ENCODE measurements around the gene HNF1B. TPM values are rescaled to one million over a fixed set of nuclear protein-coding genes. Genes with fewer than 3 reads are reported as not detected.

HNF1B gene
- total RNA-seq, 2 donors from 2014 or later, result not detected

DNA sequence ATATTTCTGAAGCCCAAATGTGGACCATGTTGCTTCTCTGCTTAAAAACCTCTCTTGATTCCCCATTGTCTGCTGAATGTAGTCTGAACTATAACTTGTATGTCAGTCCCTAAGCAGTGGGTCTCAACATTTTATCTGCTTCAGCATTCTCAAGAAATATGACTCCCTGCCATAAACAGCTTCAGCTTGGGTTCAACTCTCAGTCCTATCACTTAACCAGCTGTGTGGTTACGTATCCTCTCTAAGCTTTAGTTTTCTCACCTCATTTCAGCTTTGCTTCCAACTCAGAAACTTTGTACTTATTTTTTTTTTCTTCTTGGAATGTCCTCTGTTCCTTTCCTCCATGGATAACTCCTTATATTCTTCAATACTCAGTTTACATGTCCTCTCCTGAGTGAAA lies 97.0 kb downstream of the HNF1B start:
- no peaks in the 10 kb centered on the region for H3K9me3 ChIP-seq
- ATAC-seq (ENCODE audit: insufficient number of reproducible peaks, low FRiP score, low read depth) (no peak), DNase-seq (ENCODE audit: low spot score) (no peak)
- H3K27ac ChIP-seq, result no peak overlapping the region
- no peak overlapping the region for H3K4me3 ChIP-seq
- no peaks in the 10 kb centered on the region for H3K27me3 ChIP-seq (replicated peaks; ENCODE audit: insufficient read depth)
- no peaks in the 10 kb centered on the region for H3K36me3 ChIP-seq
- peaks cover 5% of the 10 kb centered on the region in 2 donors for H3K4me1 ChIP-seq (ENCODE audit: control insufficient read depth in 1 of 2, low read depth in 2 of 2)
- TF ChIP-seq, protein P1, sequence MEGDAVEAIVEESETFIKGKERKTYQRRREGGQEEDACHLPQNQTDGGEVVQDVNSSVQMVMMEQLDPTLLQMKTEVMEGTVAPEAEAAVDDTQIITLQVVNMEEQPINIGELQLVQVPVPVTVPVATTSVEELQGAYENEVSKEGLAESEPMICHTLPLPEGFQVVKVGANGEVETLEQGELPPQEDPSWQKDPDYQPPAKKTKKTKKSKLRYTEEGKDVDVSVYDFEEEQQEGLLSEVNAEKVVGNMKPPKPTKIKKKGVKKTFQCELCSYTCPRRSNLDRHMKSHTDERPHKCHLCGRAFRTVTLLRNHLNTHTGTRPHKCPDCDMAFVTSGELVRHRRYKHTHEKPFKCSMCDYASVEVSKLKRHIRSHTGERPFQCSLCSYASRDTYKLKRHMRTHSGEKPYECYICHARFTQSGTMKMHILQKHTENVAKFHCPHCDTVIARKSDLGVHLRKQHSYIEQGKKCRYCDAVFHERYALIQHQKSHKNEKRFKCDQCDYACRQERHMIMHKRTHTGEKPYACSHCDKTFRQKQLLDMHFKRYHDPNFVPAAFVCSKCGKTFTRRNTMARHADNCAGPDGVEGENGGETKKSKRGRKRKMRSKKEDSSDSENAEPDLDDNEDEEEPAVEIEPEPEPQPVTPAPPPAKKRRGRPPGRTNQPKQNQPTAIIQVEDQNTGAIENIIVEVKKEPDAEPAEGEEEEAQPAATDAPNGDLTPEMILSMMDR (IDR thresholded peaks at IDR 0.05), result no peak

DNA sequence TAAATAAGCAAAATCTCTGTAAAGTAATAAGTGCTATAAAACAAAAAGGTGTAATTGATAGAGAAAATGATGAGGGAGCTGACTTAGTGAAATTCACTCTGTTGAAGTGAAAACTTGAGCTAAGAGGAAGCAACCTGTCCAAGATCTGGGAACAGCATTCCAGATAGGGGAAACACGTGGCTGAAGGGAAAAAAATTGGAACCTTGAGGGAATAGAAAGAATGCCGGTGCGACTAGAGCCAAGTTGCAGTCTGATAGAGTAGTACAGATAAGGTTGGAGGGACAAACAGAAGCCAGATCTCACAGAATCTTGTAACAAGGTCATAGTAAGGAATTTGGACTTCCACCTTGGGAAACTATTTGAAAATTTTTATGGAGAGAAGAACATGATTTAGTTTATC lies 101.0 kb downstream of the HNF1B start:
- Histone ChIP-seq H3K4me3 (peak overlapping the region; percentile 89), H3K36me3 (no peaks in the 10 kb centered on the region), H3K27ac (peak overlapping the region in 1 of 2 donors; percentile 89), H3K27me3 (replicated peaks; ENCODE audit: insufficient read depth) (no peaks in the 10 kb centered on the region), H3K9me3 (no peaks in the 10 kb centered on the region), H3K4me1 (ENCODE audit: control insufficient read depth in 1 of 2, low read depth in 2 of 2) (peaks cover 19 to 22% of the 10 kb centered on the region in 2 donors)
- ATAC-seq (ENCODE audit: insufficient number of reproducible peaks, low FRiP score, low read depth) (no peak), DNase-seq (ENCODE audit: low spot score) (no peak)
- TF ChIP-seq, protein P1 (IDR thresholded peaks at IDR 0.05), result no peak

DNA sequence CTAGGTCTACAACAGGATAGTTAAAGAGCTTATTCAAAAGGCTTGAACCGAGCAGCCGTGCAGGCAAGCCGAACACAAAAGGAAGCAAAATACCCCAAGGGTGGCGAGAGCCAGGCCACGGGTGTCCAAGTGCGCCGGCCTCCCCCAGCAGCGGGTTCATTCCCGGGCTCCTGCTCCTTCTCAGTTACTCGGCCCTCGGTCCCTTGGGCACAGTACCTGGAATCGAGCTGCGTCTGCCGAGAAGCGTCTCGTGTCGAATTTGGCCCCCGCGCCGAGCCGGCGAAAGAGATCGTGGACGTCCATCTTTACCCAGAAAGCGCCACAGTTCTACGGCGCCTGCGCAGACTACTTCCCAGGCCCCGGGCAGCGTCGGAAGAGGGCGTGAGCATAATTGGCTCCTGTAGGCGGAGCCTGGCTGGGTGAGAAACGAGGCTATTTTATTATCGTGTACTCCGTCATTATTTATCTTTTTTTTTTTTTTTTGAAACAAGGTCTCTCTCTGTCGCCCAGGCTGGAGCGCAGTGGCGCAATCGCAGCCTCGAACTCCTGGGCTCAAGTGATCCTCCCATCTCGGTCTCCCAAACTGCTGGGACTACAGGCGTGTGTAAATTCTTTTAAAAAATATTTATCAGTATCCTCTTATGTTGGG lies 101.6 kb downstream of the HNF1B start, which contains the start of gene DDX52:
DDX52 (minus strand) TSS at position 329 of the 649 bp plus-strand sequence; CDS start at position 303, 26 bp downstream.
- TF ChIP-seq, protein P1 (IDR thresholded peaks at IDR 0.05), result no peak
- H3K27ac ChIP-seq, result peak within 1 kb of the TSS; percentile 74 to 89
- ATAC-seq (ENCODE audit: insufficient number of reproducible peaks, low FRiP score, low read depth) (peak; percentile 86), DNase-seq (ENCODE audit: low spot score) (peak; percentile 85)
- no peaks in the 10 kb centered on the region for H3K36me3 ChIP-seq
- H3K27me3 ChIP-seq (replicated peaks; ENCODE audit: insufficient read depth), result no peaks in the 10 kb centered on the region
- H3K9me3 ChIP-seq, result no peaks in the 10 kb centered on the region
- H3K4me3 ChIP-seq, result peak within 1 kb of the TSS; percentile 89
- H3K4me1 ChIP-seq (ENCODE audit: control insufficient read depth in 1 of 2, low read depth in 2 of 2), result peaks cover 19 to 22% of the 10 kb centered on the region in 2 donors

DNA sequence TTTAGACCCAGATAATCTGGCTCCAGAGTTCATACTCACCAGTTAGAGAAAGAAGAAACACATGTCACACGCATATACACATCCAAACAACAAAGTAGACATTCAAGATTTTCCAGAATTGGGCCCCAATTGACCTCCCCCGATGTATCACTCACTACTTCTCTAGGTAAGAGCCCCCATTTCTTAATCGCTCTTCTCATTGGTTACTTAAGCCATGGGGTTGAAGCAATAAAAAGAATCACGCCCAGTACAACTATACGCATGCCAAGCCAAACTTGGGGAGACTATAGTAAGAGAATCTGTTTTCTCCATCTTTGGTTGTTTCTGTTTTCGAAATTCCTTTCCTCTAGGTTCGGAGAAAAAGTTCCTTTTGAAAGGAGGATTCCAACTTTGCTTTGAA lies 102.2 kb downstream of the HNF1B start:
- no peak for ATAC-seq (ENCODE audit: insufficient number of reproducible peaks, low FRiP score, low read depth)
- peak overlapping the region; percentile 89 for H3K4me3 ChIP-seq
- H3K36me3 ChIP-seq, result peaks cover 4% of the 10 kb centered on the region
- peak overlapping the region; percentile 74 to 89 for H3K27ac ChIP-seq
- no peak for DNase-seq (ENCODE audit: low spot score)
- TF ChIP-seq, protein P1 (IDR thresholded peaks at IDR 0.05), result no peak
- no peaks in the 10 kb centered on the region for H3K9me3 ChIP-seq
- peaks cover 19 to 22% of the 10 kb centered on the region in 2 donors for H3K4me1 ChIP-seq (ENCODE audit: control insufficient read depth in 1 of 2, low read depth in 2 of 2)
- H3K27me3 ChIP-seq (replicated peaks; ENCODE audit: insufficient read depth), result no peaks in the 10 kb centered on the region

DNA sequence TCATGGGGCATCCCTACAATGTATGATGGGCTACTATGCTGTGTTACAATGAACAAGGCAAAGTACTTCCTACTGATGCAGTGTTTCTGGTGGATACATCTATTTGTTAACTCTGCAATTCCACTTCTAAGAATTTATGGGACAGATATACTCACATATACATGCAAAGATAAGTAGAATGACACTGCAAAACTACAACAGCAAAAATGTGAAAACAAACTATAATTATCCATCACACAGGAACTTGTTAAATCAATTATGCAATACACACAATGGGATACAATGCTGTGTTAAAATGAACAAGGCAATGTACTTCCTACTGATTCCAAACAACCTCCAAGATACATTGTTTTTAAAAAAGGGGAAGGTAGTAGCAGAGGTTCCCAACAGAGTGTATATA lies 104.8 kb downstream of the HNF1B start:
- H3K27ac ChIP-seq, result no peak overlapping the region
- H3K9me3 ChIP-seq, result no peaks in the 10 kb centered on the region
- peaks cover 10% of the 10 kb centered on the region for H3K36me3 ChIP-seq
- TF ChIP-seq, protein P1 (IDR thresholded peaks at IDR 0.05), result no peak
- ATAC-seq (ENCODE audit: insufficient number of reproducible peaks, low FRiP score, low read depth), result no peak
- peaks cover 19 to 22% of the 10 kb centered on the region in 2 donors for H3K4me1 ChIP-seq (ENCODE audit: control insufficient read depth in 1 of 2, low read depth in 2 of 2)
- no peak for DNase-seq (ENCODE audit: low spot score)
- H3K27me3 ChIP-seq (replicated peaks; ENCODE audit: insufficient read depth), result no peaks in the 10 kb centered on the region
- H3K4me3 ChIP-seq, result no peak overlapping the region
